Type B pancreatic cell (in vitro differentiated cells): ENCODE measurements around the gene KAT2B. TPM values are rescaled to one million over a fixed set of nuclear protein-coding genes. Genes with fewer than 3 reads are reported as not detected.

ENCODE experiments used
- DNase-seq: peaks from one replicate; pipeline ENCODE4 v3.0.0; 2021; ENCODE audit warnings: mixed read lengths; ENCODE audit not compliant: unreplicated experiment; ENCODE audit errors: extremely low spot score
- H3K27ac Mint-ChIP-seq: 2 replicates; pipeline ENCODE4 v1.8.0; 2021; ENCODE audit warnings: mild to moderate bottlenecking, mixed read lengths
- H3K27me3 Mint-ChIP-seq: 2 replicates; pipeline ENCODE4 v1.8.0; 2021; ENCODE audit warnings: mixed read lengths
- H3K36me3 Mint-ChIP-seq: 2 replicates; pipeline ENCODE4 v1.8.0; 2021; ENCODE audit warnings: mixed read lengths
- H3K4me1 Mint-ChIP-seq: one replicate; pipeline ENCODE4 v1.8.0; 2021; ENCODE audit warnings: mixed read lengths; ENCODE audit not compliant: unreplicated experiment
- H3K4me3 Mint-ChIP-seq: 2 replicates; pipeline ENCODE4 v1.8.0; 2021; ENCODE audit warnings: mild to moderate bottlenecking, mixed read lengths
- H3K9me3 Mint-ChIP-seq: 2 replicates; pipeline ENCODE4 v1.8.0; 2021; ENCODE audit warnings: mixed read lengths
- CTCF ChIP-seq: fragments of 200-600 bp; sonication (generic); conservative IDR thresholded peaks from 2 replicates; pipeline ENCODE4 v1.5.0; 2021; ENCODE audit warnings: antibody characterized with exemption, mild to moderate bottlenecking
- total RNA-seq: library from RNA; stranded (reverse); gene quantifications from 2 replicates; pipeline ENCODE4 v1.2.1, GENCODE V29; 2021; ENCODE audit warnings: low replicate concordance

The KAT2B gene
- total RNA-seq, 1 donor from 2014 or later = 13.2 TPM

GRCh38 chr3:20146301-20146700 lies 106.1 kb downstream of the KAT2B start:
- H3K27me3 Mint-ChIP-seq = no peaks in the 10 kb centered on the region
- no peaks in the 10 kb centered on the region for H3K9me3 Mint-ChIP-seq
- DNase-seq = no peak
- no peak overlapping the region for H3K4me3 Mint-ChIP-seq
- TF ChIP-seq CTCF = no peak
- peaks cover 28% of the 10 kb centered on the region for H3K4me1 Mint-ChIP-seq
- H3K36me3 Mint-ChIP-seq = peaks cover 14% of the 10 kb centered on the region
- H3K27ac Mint-ChIP-seq = no peak overlapping the region

GRCh38 chr3:20147361-20147760 lies 107.1 kb downstream of the KAT2B start:
- Mint-ChIP-seq H3K36me3 (peaks cover 12% of the 10 kb centered on the region), H3K4me3 (no peak overlapping the region), H3K9me3 (no peaks in the 10 kb centered on the region), H3K4me1 (peaks cover 21% of the 10 kb centered on the region), H3K27me3 (no peaks in the 10 kb centered on the region), H3K27ac (no peak overlapping the region)
- no peak for DNase-seq
- TF ChIP-seq CTCF = no peak

GRCh38 chr3:20148466-20148865 lies 108.2 kb downstream of the KAT2B start:
- TF ChIP-seq CTCF = no peak
- Mint-ChIP-seq H3K4me1 (peaks cover 18% of the 10 kb centered on the region), H3K4me3 (no peak overlapping the region), H3K27me3 (no peaks in the 10 kb centered on the region), H3K9me3 (no peaks in the 10 kb centered on the region), H3K27ac (no peak overlapping the region), H3K36me3 (peaks cover 5% of the 10 kb centered on the region)
- DNase-seq = no peak

- no peaks in the 10 kb centered on the region for H3K4me1 Mint-ChIP-seq
- H3K4me3 Mint-ChIP-seq = no peak overlapping the region
- no peak for DNase-seq
- no peak for TF ChIP-seq CTCF
- H3K9me3 Mint-ChIP-seq = no peaks in the 10 kb centered on the region
- H3K27ac Mint-ChIP-seq = no peak overlapping the region
- H3K36me3 Mint-ChIP-seq = peaks cover 9% of the 10 kb centered on the region
- no peaks in the 10 kb centered on the region for H3K27me3 Mint-ChIP-seq
Observed at GRCh38 chr3:20154078-20154477, 113.8 kb downstream of the KAT2B start.

- Mint-ChIP-seq H3K36me3 (peaks cover 11% of the 10 kb centered on the region), H3K27me3 (no peaks in the 10 kb centered on the region), H3K4me3 (no peak overlapping the region), H3K9me3 (no peaks in the 10 kb centered on the region), H3K27ac (no peak overlapping the region), H3K4me1 (no peaks in the 10 kb centered on the region)
- no peak for DNase-seq
- no peak for TF ChIP-seq CTCF
Observed at GRCh38 chr3:20154928-20155327, 114.7 kb downstream of the KAT2B start.

GRCh38 chr3:20160230-20160629 lies 120.0 kb downstream of the KAT2B start:
- no peaks in the 10 kb centered on the region for H3K4me1 Mint-ChIP-seq
- no peak overlapping the region for H3K4me3 Mint-ChIP-seq
- no peak overlapping the region for H3K27ac Mint-ChIP-seq
- no peaks in the 10 kb centered on the region for H3K27me3 Mint-ChIP-seq
- DNase-seq = no peak
- no peaks in the 10 kb centered on the region for H3K9me3 Mint-ChIP-seq
- no peak for TF ChIP-seq CTCF
- peaks cover 16% of the 10 kb centered on the region for H3K36me3 Mint-ChIP-seq
